Sigmoid colon (tissue), 7 donors: ENCODE results near the gene LGMN. TPM values are rescaled to one million over a fixed set of nuclear protein-coding genes. Genes with fewer than 3 reads are reported as not detected.

Experiments used
- DNase-seq: peaks from one replicate; pipeline ENCODE4 v3.0.0-alpha.2; 2019
- H3K27ac ChIP-seq, 4 donors: fragments of 200-600 bp; sonication (generic); one replicate each; pipeline ENCODE4 v1.5.1; 2016 to 2019; ENCODE audit warnings: mild to moderate bottlenecking in 1 of 4
- H3K27me3 ChIP-seq, 3 donors: fragments of 200-600 bp; sonication (generic); one replicate each; pipeline ENCODE4 v1.5.1; 2019; ENCODE audit warnings: mild to moderate bottlenecking in 1 of 3
- H3K36me3 ChIP-seq, 4 donors: fragments of 200-600 bp; sonication (generic); one replicate each; pipeline ENCODE4 v1.5.1; 2016 to 2019
- H3K4me1 ChIP-seq, 4 donors: fragments of 200-600 bp; sonication (generic); one replicate each; pipeline ENCODE4 v1.5.1; 2017 to 2019
- H3K4me3 ChIP-seq, 4 donors: fragments of 200-600 bp; sonication (generic); one replicate each; pipeline ENCODE4 v1.5.1; 2017 to 2019; ENCODE audit warnings: mild to moderate bottlenecking in 2 of 4, moderate library complexity in 1 of 4
- H3K9me3 ChIP-seq, 4 donors: fragments of 200-600 bp in 3 of 4; sonication (generic) in 3 of 4; one replicate each; pipeline versions ENCODE4 v1.5.1 to v1.6.1; 2013 to 2019
- EP300 ChIP-seq, 4 donors: sonication (generic); formaldehyde crosslinking; IDR thresholded peaks; one replicate each; pipeline ENCODE4 v1.6.1; 2017; ENCODE audit warnings: antibody characterized with exemption in 4 of 4
- POLR2A ChIP-seq, 2 donors: fragments of 450-650 bp; IDR thresholded peaks; one replicate each; pipeline ENCODE4 v1.6.1; 2016; ENCODE audit warnings: antibody characterized with exemption in 2 of 2, mild to moderate bottlenecking in 2 of 2, moderate library complexity in 2 of 2
- POLR2AphosphoS5 ChIP-seq, 4 donors: sonication (generic); formaldehyde crosslinking; IDR thresholded peaks; one replicate each; pipeline ENCODE4 v1.6.1; 2017; ENCODE audit warnings: antibody characterized with exemption in 4 of 4
- WGBS, 2 donors: extraction: QIAGEN DNeasy Blood & Tissue Kit; methylation state at CpG; one replicate each; pipeline ENCODE4 v1.1.7; 2013; 5-methylcytosine and 5-hydroxymethylcytosine counted together
- intact Hi-C: fragments of 100-400 bp; cut with DNase I; formaldehyde crosslinking; loops from one replicate; pipeline ENCODE4 v1.15.1; 2023
- polyA plus RNA-seq, 3 donors: library from polyadenylated mRNA; stranded (reverse); fragments of 200-250 nt; gene quantifications; one replicate each; pipeline ENCODE4 v1.2.3, GENCODE V29; 2013
- total RNA-seq, 4 donors: library from RNA; depleted of rRNA; stranded (reverse); fragments of >200 nt; gene quantifications; one replicate each; pipeline ENCODE4 v1.1.0, GENCODE V29; 2016
- TF ChIP-seq, protein P1 (sequence below), 4 experiments: fragments of 450-650 bp in 3 of 4; fragments of 200-600 bp in 1 of 4; IDR thresholded peaks; one replicate each; pipeline ENCODE4 v1.5.1; 2016 to 2019; ENCODE audit warnings: antibody characterized with exemption in 4 of 4, mild to moderate bottlenecking in 3 of 4, moderate library complexity in 2 of 4
- donor health status: healthy with polysubstance abuse.
- donor health status: Bipolar disorder and iron deficiency.
- donor health status: healthy.

LGMN gene
- total and polyA plus RNA-seq, 7 donors, result 35.4 to 361 (median 74.1) TPM

DNA sequence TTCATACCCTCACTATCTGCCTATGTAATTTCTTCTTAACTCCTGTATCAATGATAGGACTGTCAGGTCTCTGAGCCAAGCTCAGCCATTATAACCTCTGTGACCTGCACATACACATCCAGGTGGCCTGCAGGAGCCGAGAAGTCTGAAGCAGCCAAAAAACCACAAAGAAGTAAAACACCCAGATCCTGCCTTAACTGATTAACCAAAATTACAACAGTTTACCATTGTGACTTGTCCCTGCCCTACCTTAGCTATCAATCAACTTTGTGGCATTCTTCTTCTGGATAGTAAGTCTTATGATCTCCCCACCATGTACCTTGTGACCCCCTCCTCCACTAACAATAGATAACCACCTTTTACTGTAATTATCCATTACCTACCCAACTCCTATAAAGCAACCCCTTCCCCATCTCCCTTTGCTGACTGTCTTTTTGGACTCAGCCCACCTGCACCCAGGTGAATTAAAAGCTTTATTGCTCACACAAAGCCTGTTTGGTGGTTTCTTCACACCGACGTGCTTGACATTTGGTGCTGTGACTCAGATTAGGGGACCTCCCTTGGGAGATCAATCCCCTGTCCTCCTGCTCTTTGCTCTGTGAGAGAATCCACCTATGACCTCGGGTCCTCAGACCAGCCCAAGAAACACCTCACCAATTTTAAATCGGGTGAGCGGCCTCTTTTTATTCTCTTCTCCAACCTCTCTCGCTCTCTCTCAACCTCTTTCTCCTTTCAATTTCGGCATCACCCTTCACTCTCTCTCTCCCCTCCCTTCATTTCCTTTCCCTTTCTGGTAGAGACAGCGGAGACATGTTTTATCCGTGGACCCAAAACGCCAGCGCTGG is 11.5 kb upstream of the LGMN start:
- no peaks in the 10 kb centered on the region for H3K9me3 ChIP-seq
- H3K27me3 ChIP-seq, result no peaks in the 10 kb centered on the region
- intact Hi-C loops, result no loop called here
- no peak overlapping the region for H3K27ac ChIP-seq
- no peak overlapping the region for H3K4me3 ChIP-seq
- no peak for DNase-seq
- H3K4me1 ChIP-seq, result no peaks in the 10 kb centered on the region
- H3K36me3 ChIP-seq, result no peaks in the 10 kb centered on the region
- no peak for TF ChIP-seq POLR2A (IDR thresholded peaks at IDR 0.05)
- no peak for TF ChIP-seq EP300 (IDR thresholded peaks at IDR 0.05)
- no peak for TF ChIP-seq POLR2AphosphoS5 (IDR thresholded peaks at IDR 0.05)
- TF ChIP-seq, protein P1, sequence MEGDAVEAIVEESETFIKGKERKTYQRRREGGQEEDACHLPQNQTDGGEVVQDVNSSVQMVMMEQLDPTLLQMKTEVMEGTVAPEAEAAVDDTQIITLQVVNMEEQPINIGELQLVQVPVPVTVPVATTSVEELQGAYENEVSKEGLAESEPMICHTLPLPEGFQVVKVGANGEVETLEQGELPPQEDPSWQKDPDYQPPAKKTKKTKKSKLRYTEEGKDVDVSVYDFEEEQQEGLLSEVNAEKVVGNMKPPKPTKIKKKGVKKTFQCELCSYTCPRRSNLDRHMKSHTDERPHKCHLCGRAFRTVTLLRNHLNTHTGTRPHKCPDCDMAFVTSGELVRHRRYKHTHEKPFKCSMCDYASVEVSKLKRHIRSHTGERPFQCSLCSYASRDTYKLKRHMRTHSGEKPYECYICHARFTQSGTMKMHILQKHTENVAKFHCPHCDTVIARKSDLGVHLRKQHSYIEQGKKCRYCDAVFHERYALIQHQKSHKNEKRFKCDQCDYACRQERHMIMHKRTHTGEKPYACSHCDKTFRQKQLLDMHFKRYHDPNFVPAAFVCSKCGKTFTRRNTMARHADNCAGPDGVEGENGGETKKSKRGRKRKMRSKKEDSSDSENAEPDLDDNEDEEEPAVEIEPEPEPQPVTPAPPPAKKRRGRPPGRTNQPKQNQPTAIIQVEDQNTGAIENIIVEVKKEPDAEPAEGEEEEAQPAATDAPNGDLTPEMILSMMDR (IDR thresholded peaks at IDR 0.05), result no peak
- WGBS, 2 donors, result 82 to 89% methylated on average over 12 of the region's 12 CpGs

DNA sequence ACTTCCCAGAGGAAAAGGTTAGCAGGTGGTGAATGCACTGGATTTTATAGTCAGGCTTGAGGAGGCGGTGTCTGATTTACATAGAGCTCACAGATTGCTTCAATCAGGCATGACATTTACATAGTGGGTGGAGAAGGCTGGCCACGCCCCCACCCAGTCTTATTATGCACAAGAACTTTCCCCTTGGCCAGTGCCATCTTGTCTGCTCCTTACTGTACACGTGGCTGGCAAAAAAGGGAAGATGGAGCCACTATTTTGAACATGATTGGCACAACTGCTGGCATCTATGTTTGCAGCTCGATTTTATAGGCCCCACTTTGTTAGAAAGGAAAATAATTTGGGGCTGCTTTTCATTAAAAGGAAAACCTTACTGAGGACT is 10.9 kb upstream of the LGMN start:
- intact Hi-C loops, result no loop called here
- DNase-seq, result no peak
- no peaks in the 10 kb centered on the region for H3K9me3 ChIP-seq
- no peaks in the 10 kb centered on the region for H3K27me3 ChIP-seq
- H3K27ac ChIP-seq, result no peak overlapping the region
- TF ChIP-seq POLR2A (IDR thresholded peaks at IDR 0.05) (no peak), EP300 (IDR thresholded peaks at IDR 0.05) (no peak)
- TF ChIP-seq, protein P1 (IDR thresholded peaks at IDR 0.05), result no peak
- H3K36me3 ChIP-seq, result no peaks in the 10 kb centered on the region
- 71 to 76% methylated on average over 4 of the region's 4 CpGs for WGBS, 2 donors
- H3K4me1 ChIP-seq, result no peaks in the 10 kb centered on the region
- no peak overlapping the region for H3K4me3 ChIP-seq

DNA sequence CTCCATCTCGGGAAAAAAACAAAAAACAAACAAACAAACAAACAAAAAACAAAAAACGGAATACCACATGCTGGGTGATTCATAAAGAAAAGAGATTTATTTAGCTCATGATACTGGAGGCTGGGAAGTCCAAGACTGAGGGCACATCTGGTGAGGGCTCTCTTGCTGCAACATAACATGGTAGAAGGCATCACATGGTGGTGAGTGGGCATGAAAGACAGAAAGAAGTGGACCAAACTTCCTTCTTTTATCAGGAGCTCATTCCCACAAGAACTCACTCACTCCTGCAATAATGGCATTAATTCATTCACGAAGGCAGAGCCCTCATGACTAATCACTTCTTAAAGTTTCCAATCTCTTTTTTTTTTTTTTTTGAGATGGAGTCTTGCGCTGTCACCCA is 8.0 kb upstream of the LGMN start:
- intact Hi-C loops, result no loop called here
- TF ChIP-seq, protein P1 (IDR thresholded peaks at IDR 0.05), result no peak
- no peak for TF ChIP-seq POLR2AphosphoS5 (IDR thresholded peaks at IDR 0.05)
- TF ChIP-seq EP300 (IDR thresholded peaks at IDR 0.05), result no peak
- TF ChIP-seq POLR2A (IDR thresholded peaks at IDR 0.05), result no peak
- WGBS, 2 donors, result 88 to 89% methylated on average over 4 of the region's 4 CpGs
- H3K4me3 ChIP-seq, result no peak overlapping the region
- no peaks in the 10 kb centered on the region for H3K9me3 ChIP-seq
- H3K36me3 ChIP-seq, result no peaks in the 10 kb centered on the region
- DNase-seq, result no peak
- H3K4me1 ChIP-seq, result no peaks in the 10 kb centered on the region
- no peak overlapping the region for H3K27ac ChIP-seq
- H3K27me3 ChIP-seq, result no peaks in the 10 kb centered on the region

DNA sequence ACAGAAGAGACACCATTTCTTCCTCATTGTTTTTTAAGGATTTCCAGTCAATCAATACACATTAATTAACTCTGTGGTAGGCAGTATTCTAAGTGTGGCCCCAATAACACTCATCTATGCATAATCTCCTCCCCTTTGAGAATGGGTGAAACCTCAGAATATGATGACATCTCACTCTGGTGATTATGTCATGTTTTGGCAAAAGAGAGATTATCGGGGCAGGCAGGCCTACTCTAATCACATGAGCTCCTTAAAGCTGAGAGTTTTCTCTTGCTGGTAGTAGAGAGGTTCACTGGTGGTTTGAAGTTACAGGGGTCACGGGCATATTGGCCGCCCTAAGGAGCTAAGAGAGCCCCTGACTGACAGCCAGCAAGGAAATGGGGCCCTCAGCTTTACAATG is 7.1 kb upstream of the LGMN start:
- Histone ChIP-seq H3K36me3 (no peaks in the 10 kb centered on the region), H3K4me1 (no peaks in the 10 kb centered on the region), H3K4me3 (no peak overlapping the region), H3K27ac (no peak overlapping the region), H3K9me3 (no peaks in the 10 kb centered on the region), H3K27me3 (no peaks in the 10 kb centered on the region)
- intact Hi-C loops, result no loop called here
- WGBS, 2 donors, result 87 to 93% methylated on average over 3 of the region's 3 CpGs
- no peak for DNase-seq
- TF ChIP-seq EP300 (IDR thresholded peaks at IDR 0.05) (no peak), POLR2A (IDR thresholded peaks at IDR 0.05) (no peak), POLR2AphosphoS5 (IDR thresholded peaks at IDR 0.05) (no peak)
- TF ChIP-seq, protein P1 (IDR thresholded peaks at IDR 0.05), result no peak

DNA sequence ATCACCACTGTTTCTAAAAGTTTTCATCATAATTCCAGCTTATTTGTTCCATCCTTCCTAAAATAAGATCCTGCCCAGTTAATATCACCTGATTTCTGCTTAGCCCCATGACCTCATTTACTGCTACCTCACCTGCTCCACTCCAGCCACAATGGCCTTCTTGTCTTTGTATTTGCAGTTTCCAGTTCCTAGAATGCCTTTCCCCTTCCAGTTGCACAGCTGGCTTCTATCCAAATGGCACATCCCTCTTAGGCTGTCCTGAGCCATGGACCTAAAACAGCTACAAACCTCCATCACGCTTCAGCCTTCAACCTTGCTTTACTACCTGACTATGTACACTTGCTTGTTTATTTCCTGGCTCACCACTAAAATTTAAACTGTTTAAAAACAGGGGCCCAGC is 6.5 kb upstream of the LGMN start:
- Histone ChIP-seq H3K27me3 (no peaks in the 10 kb centered on the region), H3K4me3 (no peak overlapping the region), H3K9me3 (no peaks in the 10 kb centered on the region), H3K4me1 (no peaks in the 10 kb centered on the region), H3K27ac (no peak overlapping the region), H3K36me3 (no peaks in the 10 kb centered on the region)
- intact Hi-C loops, result no loop called here
- TF ChIP-seq, protein P1 (IDR thresholded peaks at IDR 0.05), result no peak
- no peak for TF ChIP-seq EP300 (IDR thresholded peaks at IDR 0.05)
- no peak for TF ChIP-seq POLR2A (IDR thresholded peaks at IDR 0.05)
- no peak for TF ChIP-seq POLR2AphosphoS5 (IDR thresholded peaks at IDR 0.05)
- no peak for DNase-seq
- 26 to 61% methylated on average over 1 of the region's 1 CpG for WGBS, 2 donors
